ENCODE measurements around the gene SLC46A2. TPM values are rescaled to one million over a fixed set of nuclear protein-coding genes. Genes with fewer than 3 reads are reported as not detected.

SLC46A2 gene
- total RNA-seq, 4 donors from 2014 or later, result 49.5 to 95.9 (median 63.0) TPM

GRCh38 chr9:112873773-112874405 lies 16.8 kb downstream of the SLC46A2 start:
- no peak overlapping the region for H3K4me3 ChIP-seq (ENCODE audit: low read depth, poor library complexity, severe bottlenecking)
- no peak for DNase-seq (ENCODE audit: low spot score in 2 of 2)
- no peak for TF ChIP-seq POLR2A (IDR thresholded peaks at IDR 0.05)
- TF ChIP-seq, protein P1, sequence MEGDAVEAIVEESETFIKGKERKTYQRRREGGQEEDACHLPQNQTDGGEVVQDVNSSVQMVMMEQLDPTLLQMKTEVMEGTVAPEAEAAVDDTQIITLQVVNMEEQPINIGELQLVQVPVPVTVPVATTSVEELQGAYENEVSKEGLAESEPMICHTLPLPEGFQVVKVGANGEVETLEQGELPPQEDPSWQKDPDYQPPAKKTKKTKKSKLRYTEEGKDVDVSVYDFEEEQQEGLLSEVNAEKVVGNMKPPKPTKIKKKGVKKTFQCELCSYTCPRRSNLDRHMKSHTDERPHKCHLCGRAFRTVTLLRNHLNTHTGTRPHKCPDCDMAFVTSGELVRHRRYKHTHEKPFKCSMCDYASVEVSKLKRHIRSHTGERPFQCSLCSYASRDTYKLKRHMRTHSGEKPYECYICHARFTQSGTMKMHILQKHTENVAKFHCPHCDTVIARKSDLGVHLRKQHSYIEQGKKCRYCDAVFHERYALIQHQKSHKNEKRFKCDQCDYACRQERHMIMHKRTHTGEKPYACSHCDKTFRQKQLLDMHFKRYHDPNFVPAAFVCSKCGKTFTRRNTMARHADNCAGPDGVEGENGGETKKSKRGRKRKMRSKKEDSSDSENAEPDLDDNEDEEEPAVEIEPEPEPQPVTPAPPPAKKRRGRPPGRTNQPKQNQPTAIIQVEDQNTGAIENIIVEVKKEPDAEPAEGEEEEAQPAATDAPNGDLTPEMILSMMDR (IDR thresholded peaks at IDR 0.05), result no peak
- intact Hi-C loops (cut with DNase I; ENCODE audit: low total_unique reads), result no loop called here
- 92% methylated on average over 4 of the region's 4 CpGs for WGBS, 2 donors

DNA sequence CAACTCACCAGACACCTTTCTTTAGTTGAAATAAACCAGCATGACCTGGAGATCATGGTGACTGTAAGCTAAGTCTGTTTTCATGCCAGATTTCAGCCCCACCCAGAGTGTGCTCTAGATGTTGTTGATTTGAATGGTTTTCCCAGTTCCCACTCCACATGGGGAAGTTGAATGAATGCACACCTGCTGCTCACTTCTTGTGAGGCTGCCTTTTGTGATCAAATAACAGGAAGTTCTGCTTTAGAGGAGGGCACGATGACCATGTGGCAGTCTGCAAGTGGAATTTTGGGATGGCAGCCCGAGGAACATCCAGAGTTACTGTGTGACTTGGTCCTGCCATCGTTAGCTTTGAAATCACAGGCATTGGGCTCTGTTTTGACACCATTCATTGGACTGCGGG lies 18.7 kb downstream of the SLC46A2 start:
- intact Hi-C loops (cut with DNase I; ENCODE audit: low total_unique reads), result no loop called here
- H3K4me3 ChIP-seq (ENCODE audit: low read depth, poor library complexity, severe bottlenecking), result no peak overlapping the region
- TF ChIP-seq POLR2A (IDR thresholded peaks at IDR 0.05), result no peak
- TF ChIP-seq, protein P1 (IDR thresholded peaks at IDR 0.05), result no peak
- DNase-seq (ENCODE audit: low spot score in 2 of 2), result no peak
- WGBS, 2 donors, result 63 to 67% methylated on average over 4 of the region's 4 CpGs

DNA sequence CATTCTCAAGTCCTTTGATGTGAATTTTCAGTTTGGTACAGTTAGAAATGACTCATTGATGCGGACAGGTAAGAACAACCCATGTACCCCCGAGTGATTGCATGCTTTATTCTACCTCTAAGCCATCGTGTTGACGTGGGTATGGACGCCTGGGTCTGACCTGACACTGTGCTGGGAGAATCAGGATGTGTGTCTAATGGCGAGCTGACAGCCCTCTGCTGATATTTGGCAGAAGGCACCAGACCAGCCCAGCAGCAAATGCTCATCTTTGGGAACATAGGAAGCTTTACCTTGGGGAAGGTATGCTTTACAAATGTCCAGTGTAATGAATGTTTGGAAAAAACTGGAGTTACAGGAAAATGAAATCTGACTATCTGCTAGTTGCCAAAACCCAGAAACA lies 20.1 kb downstream of the SLC46A2 start:
- WGBS, 2 donors, result 78 to 90% methylated on average over 6 of the region's 6 CpGs
- no peak for DNase-seq (ENCODE audit: low spot score in 2 of 2)
- H3K4me3 ChIP-seq (ENCODE audit: low read depth, poor library complexity, severe bottlenecking), result no peak overlapping the region
- intact Hi-C loops (cut with DNase I; ENCODE audit: low total_unique reads), result no loop called here
- TF ChIP-seq, protein P1 (IDR thresholded peaks at IDR 0.05), result no peak
- TF ChIP-seq POLR2A (IDR thresholded peaks at IDR 0.05), result no peak

GRCh38 chr9:112869917-112870316 lies 20.8 kb downstream of the SLC46A2 start:
- intact Hi-C loops (cut with DNase I; ENCODE audit: low total_unique reads), result no loop called here
- no peak for DNase-seq (ENCODE audit: low spot score in 2 of 2)
- 95 to 98% methylated on average over 5 of the region's 5 CpGs for WGBS, 2 donors

DNA sequence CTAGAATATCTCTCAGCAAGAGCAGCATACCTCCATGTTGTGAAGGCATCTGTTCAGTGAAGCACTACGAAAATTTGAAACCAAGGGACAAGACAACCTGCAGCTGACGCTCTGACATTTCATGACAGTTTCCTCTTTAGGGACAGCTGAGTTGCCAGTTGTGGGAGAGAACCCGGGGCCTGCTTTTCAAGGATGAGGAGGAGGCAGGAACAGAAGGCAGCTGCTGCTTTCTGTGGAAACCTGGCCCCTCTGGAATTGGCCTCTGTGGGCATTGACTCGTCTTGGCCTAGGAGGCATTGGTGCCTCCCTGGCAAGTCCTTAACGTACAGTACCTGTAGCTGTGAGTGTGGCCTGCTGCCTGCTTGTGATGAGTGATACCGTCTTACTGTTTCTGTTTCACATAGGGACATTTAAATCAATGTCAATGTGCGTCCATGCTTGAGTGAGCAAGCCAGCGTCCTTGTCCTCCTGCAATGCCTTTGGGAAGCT lies 21.6 kb downstream of the SLC46A2 start:
- WGBS, 2 donors, result 70 to 76% methylated on average over 8 of the region's 8 CpGs
- TF ChIP-seq POLR2A (IDR thresholded peaks at IDR 0.05), result no peak
- TF ChIP-seq, protein P1 (IDR thresholded peaks at IDR 0.05), result no peak
- intact Hi-C loops (cut with DNase I; ENCODE audit: low total_unique reads), result no loop called here
- H3K4me3 ChIP-seq (ENCODE audit: low read depth, poor library complexity, severe bottlenecking), result no peak overlapping the region
- no peak for DNase-seq (ENCODE audit: low spot score in 2 of 2)

More at GRCh38 chr9:112869917-112870316, 20.8 kb downstream of the SLC46A2 start:
- no peak overlapping the region for H3K4me3 ChIP-seq (ENCODE audit: low read depth, poor library complexity, severe bottlenecking)
- TF ChIP-seq POLR2A (IDR thresholded peaks at IDR 0.05), result no peak
- TF ChIP-seq, protein P1 (IDR thresholded peaks at IDR 0.05), result no peak

- intact Hi-C loops (cut with DNase I; ENCODE audit: low total_unique reads), result no loop called here
- no peak for DNase-seq (ENCODE audit: low spot score in 2 of 2)
- WGBS, 2 donors, result 89 to 91% methylated on average over 10 of the region's 10 CpGs
- TF ChIP-seq, protein P1 (IDR thresholded peaks at IDR 0.05), result no peak
- no peak for TF ChIP-seq POLR2A (IDR thresholded peaks at IDR 0.05)
- no peak overlapping the region for H3K4me3 ChIP-seq (ENCODE audit: low read depth, poor library complexity, severe bottlenecking)
Observed at GRCh38 chr9:112868461-112868860, 22.2 kb downstream of the SLC46A2 start.

All from lower leg skin (tissue), 4 donors.